BLaER1 (cell line): ENCODE data around the gene TTLL12.
A peak's percentile ranks its signal among the peaks of the same experiment; 100 is the strongest.

Source experiments
- H3K27ac ChIP-seq: shearing (Covaris generic); formaldehyde crosslinking; 2 replicates; pipeline ENCODE4 v1.8.1; 2022
- H3K27me3 ChIP-seq: shearing (Covaris generic); formaldehyde crosslinking; 2 replicates; pipeline ENCODE4 v1.8.1; 2022
- H3K36me3 ChIP-seq: shearing (Covaris generic); formaldehyde crosslinking; 2 replicates; pipeline ENCODE4 v1.8.1; 2022
- H3K4me1 ChIP-seq: shearing (Covaris generic); formaldehyde crosslinking; 2 replicates; pipeline ENCODE4 v1.8.1; 2022
- H3K4me2 ChIP-seq: shearing (Covaris generic); formaldehyde crosslinking; 2 replicates; pipeline ENCODE4 v1.8.1; 2022
- H3K4me3 ChIP-seq: shearing (Covaris generic); formaldehyde crosslinking; 2 replicates; pipeline ENCODE4 v1.8.1; 2022
- H3K9ac ChIP-seq: shearing (Covaris generic); formaldehyde crosslinking; 2 replicates; pipeline ENCODE4 v1.8.1; 2022
- H3K9me3 ChIP-seq: shearing (Covaris generic); formaldehyde crosslinking; 2 replicates; pipeline ENCODE4 v1.8.1; 2022
- H4K20me1 ChIP-seq: shearing (Covaris generic); formaldehyde crosslinking; 2 replicates; pipeline ENCODE4 v1.8.1; 2022
- Cebpa-rat ChIP-seq: shearing (Covaris generic); IDR thresholded peaks from 2 replicates; pipeline ENCODE4 v1.8.1; 2022

Gene TTLL12

GRCh38 chr22:43169310-43170130 lies 17.4 kb downstream of the TTLL12 start:
- Histone ChIP-seq H3K4me2 (no peak overlapping the region), H3K36me3 (peaks cover 85% of the 10 kb centered on the region), H3K4me1 (peaks cover 59% of the 10 kb centered on the region), H3K27ac (no peak overlapping the region), H3K9me3 (no peaks in the 10 kb centered on the region), H3K9ac (0 out of 2 replicates have a peak overlapping the region, but pooled peaks have one; percentile 50), H3K4me3 (no peak overlapping the region), H3K27me3 (no peaks in the 10 kb centered on the region), H4K20me1 (peaks cover 19% of the 10 kb centered on the region)
- no peak for TF ChIP-seq Cebpa-rat

- Histone ChIP-seq H3K4me3 (no peak overlapping the region), H4K20me1 (peaks cover 28% of the 10 kb centered on the region), H3K27ac (peak overlapping the region; percentile 49; the same call in 1 of the 2 replicates), H3K9me3 (no peaks in the 10 kb centered on the region), H3K4me1 (peaks cover 67% of the 10 kb centered on the region), H3K9ac (peak overlapping the region; percentile 50; the same call in 1 of the 2 replicates), H3K4me2 (peak overlapping the region; percentile 30), H3K27me3 (no peaks in the 10 kb centered on the region), H3K36me3 (peaks cover 77% of the 10 kb centered on the region)
- no peak for TF ChIP-seq Cebpa-rat
Measured at GRCh38 chr22:43168471-43169309, 18.2 kb downstream of the TTLL12 start.

GRCh38 chr22:43167001-43167589 lies 19.8 kb downstream of the TTLL12 start:
- H3K27me3 ChIP-seq: no peaks in the 10 kb centered on the region
- H3K9ac ChIP-seq: no peak overlapping the region
- H3K4me2 ChIP-seq: no peak overlapping the region
- peaks cover 43% of the 10 kb centered on the region for H4K20me1 ChIP-seq
- no peak overlapping the region for H3K4me3 ChIP-seq
- H3K27ac ChIP-seq: no peak overlapping the region
- H3K4me1 ChIP-seq: peaks cover 80% of the 10 kb centered on the region
- no peak for TF ChIP-seq Cebpa-rat
- peaks cover 75% of the 10 kb centered on the region for H3K36me3 ChIP-seq
- H3K9me3 ChIP-seq: no peaks in the 10 kb centered on the region

GRCh38 chr22:43166132-43166930 lies 20.6 kb downstream of the TTLL12 start:
- no peak overlapping the region for H3K4me3 ChIP-seq
- H3K36me3 ChIP-seq: peaks cover 73% of the 10 kb centered on the region
- TF ChIP-seq Cebpa-rat: no peak
- no peaks in the 10 kb centered on the region for H3K9me3 ChIP-seq
- no peak overlapping the region for H3K27ac ChIP-seq
- H3K4me1 ChIP-seq: peaks cover 73% of the 10 kb centered on the region
- H3K9ac ChIP-seq: no peak overlapping the region
- H4K20me1 ChIP-seq: peaks cover 45% of the 10 kb centered on the region
- no peaks in the 10 kb centered on the region for H3K27me3 ChIP-seq
- H3K4me2 ChIP-seq: no peak overlapping the region; the same call in 1 of the 2 replicates

GRCh38 chr22:43164636-43165035 lies 22.3 kb downstream of the TTLL12 start:
- Histone ChIP-seq H3K4me3 (no peak overlapping the region), H3K27me3 (no peaks in the 10 kb centered on the region), H4K20me1 (peaks cover 59% of the 10 kb centered on the region), H3K4me1 (peaks cover 62% of the 10 kb centered on the region), H3K27ac (no peak overlapping the region), H3K36me3 (peaks cover 73% of the 10 kb centered on the region), H3K9ac (peak overlapping the region; percentile 45; the same call in 1 of the 2 replicates), H3K4me2 (peak overlapping the region; percentile 78), H3K9me3 (no peaks in the 10 kb centered on the region)
- TF ChIP-seq Cebpa-rat: no peak

- H3K4me3 ChIP-seq: no peak overlapping the region
- H3K9me3 ChIP-seq: no peaks in the 10 kb centered on the region
- H3K4me1 ChIP-seq: peaks cover 61% of the 10 kb centered on the region
- H4K20me1 ChIP-seq: peaks cover 72% of the 10 kb centered on the region
- H3K27ac ChIP-seq: peak overlapping the region; percentile 60
- peak overlapping the region; percentile 78 for H3K4me2 ChIP-seq
- H3K36me3 ChIP-seq: peaks cover 73% of the 10 kb centered on the region
- H3K9ac ChIP-seq: peak overlapping the region; percentile 57
- no peak for TF ChIP-seq Cebpa-rat
- no peaks in the 10 kb centered on the region for H3K27me3 ChIP-seq
Measured at GRCh38 chr22:43163241-43163795, 23.6 kb downstream of the TTLL12 start.

GRCh38 chr22:43162412-43163150 lies 24.4 kb downstream of the TTLL12 start:
- Histone ChIP-seq H3K4me2 (peak overlapping the region; percentile 78), H3K4me1 (peaks cover 67% of the 10 kb centered on the region), H3K4me3 (no peak overlapping the region), H3K9ac (no peak overlapping the region), H3K27me3 (no peaks in the 10 kb centered on the region), H3K36me3 (peaks cover 67% of the 10 kb centered on the region), H3K9me3 (no peaks in the 10 kb centered on the region), H3K27ac (no peak overlapping the region), H4K20me1 (peaks cover 80% of the 10 kb centered on the region)
- no peak for TF ChIP-seq Cebpa-rat

- no peak for TF ChIP-seq Cebpa-rat
- no peak overlapping the region for H3K27ac ChIP-seq
- peaks cover 97% of the 10 kb centered on the region for H4K20me1 ChIP-seq
- H3K36me3 ChIP-seq: peaks cover 62% of the 10 kb centered on the region
- peaks cover 74% of the 10 kb centered on the region for H3K4me1 ChIP-seq
- H3K9ac ChIP-seq: no peak overlapping the region
- H3K27me3 ChIP-seq: no peaks in the 10 kb centered on the region
- no peaks in the 10 kb centered on the region for H3K9me3 ChIP-seq
- H3K4me3 ChIP-seq: no peak overlapping the region
- no peak overlapping the region for H3K4me2 ChIP-seq
Measured at GRCh38 chr22:43160497-43161126, 26.3 kb downstream of the TTLL12 start.
